PC-9 (cell line): ENCODE results near the gene SLMAP. TPM values are rescaled to one million over a fixed set of nuclear protein-coding genes. Genes with fewer than 3 reads are reported as not detected.
A peak's percentile ranks its signal among the peaks of the same experiment; 100 is the strongest.

Source experiments
- BruUV-seq: library from RNA; stranded (reverse); fragments of 400-500 nt; replicated peaks from 2 replicates; lab custom pipeline; 2021; lab: Mats Ljungman, UMichigan
- CTCF ChIA-PET: fragments of 300-600 bp; sonication (Branson Sonifier 250); formaldehyde crosslinking; loops from one replicate; lab custom pipeline; 2022; ENCODE audit warnings: antibody characterized with exemption; lab: Charles Lee
- POLR2A ChIA-PET: fragments of 300-600 bp; sonication (Branson Sonifier 250); formaldehyde crosslinking; loops from one replicate; lab custom pipeline; 2022; ENCODE audit warnings: antibody characterized with exemption; ENCODE audit not compliant: unreplicated experiment; lab: Charles Lee
- DNase-seq, 2 experiments: peaks; one replicate each; pipeline versions ENCODE4 v3.0.0 to v3.0.0-alpha.2; 2015 to 2022; ENCODE audit warnings: mixed read lengths in 1 of 2
- H2AFZ ChIP-seq: fragments of 200-600 bp; sonication (generic); 2 replicates; pipeline ENCODE4 v1.8.1; 2017; ENCODE audit warnings: antibody characterized with exemption
- H3F3A ChIP-seq: fragments of 200-600 bp; sonication (generic); 2 replicates; pipeline ENCODE4 v1.8.1; 2017; ENCODE audit warnings: antibody characterized with exemption, mild to moderate bottlenecking, low read depth; ENCODE audit not compliant: insufficient read depth
- H3K27ac ChIP-seq: fragments of 200-600 bp; sonication (generic); 2 replicates; pipeline ENCODE4 v1.6.1; 2016; ENCODE audit warnings: mixed run types
- H3K27me3 ChIP-seq: fragments of 200-600 bp; sonication (generic); 2 replicates; pipeline ENCODE4 v1.6.1; 2016; ENCODE audit warnings: low read depth, mixed run types; ENCODE audit not compliant: insufficient read depth
- H3K36me3 ChIP-seq: fragments of 200-600 bp; sonication (generic); 2 replicates; pipeline ENCODE4 v1.6.1; 2016; ENCODE audit warnings: low read depth, mixed run types
- H3K4me1 ChIP-seq: fragments of 200-600 bp; sonication (generic); replicated peaks from 2 replicates; pipeline ENCODE4 v1.6.1; 2016; ENCODE audit warnings: mixed run types; ENCODE audit not compliant: insufficient read depth
- H3K4me2 ChIP-seq: fragments of 200-600 bp; sonication (generic); 2 replicates; pipeline ENCODE4 v1.6.1; 2017; ENCODE audit warnings: mixed run types
- H3K4me3 ChIP-seq: fragments of 200-600 bp; sonication (generic); 2 replicates; pipeline ENCODE4 v1.6.1; 2016; ENCODE audit warnings: mixed run types
- H3K79me2 ChIP-seq: fragments of 200-600 bp; sonication (generic); 2 replicates; pipeline ENCODE4 v1.6.1; 2017; ENCODE audit warnings: low read depth, mixed run types
- H3K9me2 ChIP-seq: fragments of 200-600 bp; sonication (generic); 2 replicates; pipeline ENCODE4 v1.8.1; 2017; ENCODE audit warnings: mild to moderate bottlenecking; ENCODE audit not compliant: insufficient read depth
- H3K9me3 ChIP-seq: fragments of 200-600 bp; sonication (generic); 2 replicates; pipeline ENCODE4 v1.8.1; 2016; ENCODE audit warnings: low read depth; ENCODE audit not compliant: insufficient read depth
- H4K20me1 ChIP-seq: fragments of 200-600 bp; sonication (generic); 2 replicates; pipeline ENCODE4 v1.8.1; 2017; ENCODE audit not compliant: insufficient read depth
- CTCF ChIP-seq: fragments of 200-600 bp; sonication (generic); conservative IDR thresholded peaks from 2 replicates; pipeline ENCODE4 v1.6.1; 2017; ENCODE audit warnings: mixed run types, antibody characterized with exemption, mild to moderate bottlenecking, moderate library complexity
- EZH2 ChIP-seq: fragments of 200-600 bp; sonication (generic); IDR thresholded peaks from 2 replicates; pipeline ENCODE4 v1.8.0; 2017; ENCODE audit warnings: antibody characterized with exemption, low read depth
- intact Hi-C: fragments of 100-400 bp; cut with micrococcal nuclease; formaldehyde crosslinking; loops from one replicate; pipeline ENCODE4 v1.10.0; 2022; ENCODE audit not compliant: unreplicated experiment
- total RNA-seq: library from RNA; stranded (reverse); gene quantifications from 2 replicates; pipeline ENCODE4 v1.2.3, GENCODE V29; 2021

Gene SLMAP
- total RNA-seq, 1 experiment from 2014 or later: 119 TPM

- intact Hi-C loops: loop anchor here (10.0 kb wide), 1 partner anchor 54 kb away; the partner anchor contains the start of gene FLNB
- no peaks in the 10 kb centered on the region for H3K9me2 ChIP-seq
- peaks cover 47% of the 10 kb centered on the region for H3K4me1 ChIP-seq
- no peaks in the 10 kb centered on the region for H3K9me3 ChIP-seq
- ChIA-PET POLR2A (no interaction called here), CTCF (no interaction called here)
- H3K79me2 ChIP-seq: no peaks in the 10 kb centered on the region
- H3K4me2 ChIP-seq: peak overlapping the region; percentile 51
- no peak overlapping the region for H3K4me3 ChIP-seq
- no peak for TF ChIP-seq CTCF
- TF ChIP-seq EZH2: no peak
- DNase-seq: peak; percentile 51 to 67
- H3K27me3 ChIP-seq: no peaks in the 10 kb centered on the region
- H2AFZ ChIP-seq: peak overlapping the region; percentile 39; the same call in 1 of the 2 replicates
- H3K36me3 ChIP-seq: no peaks in the 10 kb centered on the region
- H3F3A ChIP-seq: peaks cover 24% of the 10 kb centered on the region
- H4K20me1 ChIP-seq: no peaks in the 10 kb centered on the region
- BruUV-seq: no TSS peak
- H3K27ac ChIP-seq: peak overlapping the region; percentile 38
Measured at GRCh38 chr3:57951066-57951882, 195.2 kb downstream of the SLMAP start.

- no peak overlapping the region for H3K4me3 ChIP-seq
- DNase-seq: no peak
- peaks cover 33% of the 10 kb centered on the region for H3F3A ChIP-seq
- no peaks in the 10 kb centered on the region for H3K79me2 ChIP-seq
- no peak overlapping the region for H2AFZ ChIP-seq
- peaks cover 57% of the 10 kb centered on the region for H3K4me1 ChIP-seq
- ChIA-PET POLR2A (no interaction called here), CTCF (no interaction called here)
- no peaks in the 10 kb centered on the region for H3K9me3 ChIP-seq
- no peaks in the 10 kb centered on the region for H3K27me3 ChIP-seq
- H4K20me1 ChIP-seq: no peaks in the 10 kb centered on the region
- intact Hi-C loops: loop anchor here (10.0 kb wide), 1 partner anchor 53 kb away; the partner anchor contains the start of gene FLNB
- H3K9me2 ChIP-seq: no peaks in the 10 kb centered on the region
- H3K27ac ChIP-seq: no peak overlapping the region
- H3K36me3 ChIP-seq: no peaks in the 10 kb centered on the region
- no peak for TF ChIP-seq EZH2
- TF ChIP-seq CTCF: no peak
- no peak overlapping the region for H3K4me2 ChIP-seq
- no TSS peak for BruUV-seq
Measured at GRCh38 chr3:57952208-57952631, 196.1 kb downstream of the SLMAP start.

GRCh38 chr3:57952651-57953050, 196.5 kb downstream of the SLMAP start:
- no peaks in the 10 kb centered on the region for H3K79me2 ChIP-seq
- BruUV-seq: TSS peak; percentile 50
- no peak overlapping the region for H3K4me2 ChIP-seq
- H2AFZ ChIP-seq: no peak overlapping the region
- intact Hi-C loops: loop anchor here (10.0 kb wide), 1 partner anchor 52 kb away; the partner anchor contains the start of gene FLNB
- H3K9me2 ChIP-seq: no peaks in the 10 kb centered on the region
- no peak for DNase-seq
- ChIA-PET POLR2A (interaction anchor here (0.7 to 0.8 kb wide), 2 partner anchors 17 to 97 kb away, joined by 5 read pairs; no protein-coding TSS in a partner anchor), CTCF (interaction anchor here (0.7 kb wide), 1 partner anchor 407 kb away, joined by 3 read pairs; no protein-coding TSS in a partner anchor)
- H3K4me3 ChIP-seq: no peak overlapping the region
- no peak overlapping the region for H3K27ac ChIP-seq
- H3F3A ChIP-seq: peaks cover 34% of the 10 kb centered on the region
- no peaks in the 10 kb centered on the region for H3K36me3 ChIP-seq
- H3K9me3 ChIP-seq: no peaks in the 10 kb centered on the region
- no peaks in the 10 kb centered on the region for H4K20me1 ChIP-seq
- peaks cover 58% of the 10 kb centered on the region for H3K4me1 ChIP-seq
- TF ChIP-seq EZH2 (no peak), CTCF (no peak)
- no peaks in the 10 kb centered on the region for H3K27me3 ChIP-seq
